Cortex of kidney (tissue), 1 donor: ENCODE results near the gene PRKN.

Source experiments
- DNase-seq: peaks from one replicate; lab custom pipeline; 2025; lab: John Stamatoyannopoulos, UW

Gene PRKN

GRCh38 chr6:161956082-161956481 lies 771.5 kb downstream of the PRKN start:
- DNase-seq = no peak

GRCh38 chr6:161954699-161955276 lies 772.8 kb downstream of the PRKN start:
- no peak for DNase-seq

GRCh38 chr6:161954077-161954476 lies 773.5 kb downstream of the PRKN start:
- no peak for DNase-seq

GRCh38 chr6:161951126-161951525 lies 776.4 kb downstream of the PRKN start:
- no peak for DNase-seq

GRCh38 chr6:161949531-161949930 lies 778.0 kb downstream of the PRKN start:
- no peak for DNase-seq

GRCh38 chr6:161948462-161948861 lies 779.1 kb downstream of the PRKN start:
- no peak for DNase-seq

GRCh38 chr6:161947371-161947770 lies 780.2 kb downstream of the PRKN start:
- DNase-seq = no peak

GRCh38 chr6:161946461-161946860 lies 781.1 kb downstream of the PRKN start:
- DNase-seq = no peak

GRCh38 chr6:161943561-161943960 lies 784.0 kb downstream of the PRKN start:
- no peak for DNase-seq

GRCh38 chr6:161941565-161941964 lies 786.0 kb downstream of the PRKN start:
- DNase-seq = no peak

GRCh38 chr6:161940519-161940918 lies 787.0 kb downstream of the PRKN start:
- no peak for DNase-seq

GRCh38 chr6:161926324-161926723 lies 801.2 kb downstream of the PRKN start:
- DNase-seq = no peak

- DNase-seq = no peak
Measured at GRCh38 chr6:161924516-161925116, 803.0 kb downstream of the PRKN start.

GRCh38 chr6:161922631-161923119 lies 804.9 kb downstream of the PRKN start:
- no peak for DNase-seq

- no peak for DNase-seq
Measured at GRCh38 chr6:161921602-161922395, 805.8 kb downstream of the PRKN start.

GRCh38 chr6:161919691-161920090 lies 807.9 kb downstream of the PRKN start:
- DNase-seq = no peak

- DNase-seq = no peak
Measured at GRCh38 chr6:161918628-161919205, 808.8 kb downstream of the PRKN start.

GRCh38 chr6:161918109-161918531 lies 809.4 kb downstream of the PRKN start:
- no peak for DNase-seq

- DNase-seq = no peak
Measured at GRCh38 chr6:161917645-161918044, 809.9 kb downstream of the PRKN start.

- no peak for DNase-seq
Measured at GRCh38 chr6:161915456-161915964, 812.1 kb downstream of the PRKN start.

- no peak for DNase-seq
Measured at GRCh38 chr6:161908872-161909271, 818.7 kb downstream of the PRKN start.

GRCh38 chr6:161906571-161906970 lies 821.0 kb downstream of the PRKN start:
- DNase-seq = no peak
